Dedifferentiated amniotic fluid mesenchymal stem cell (primary cell): ENCODE data around the gene PCED1A.

Experiments used
- DNase-seq: peaks from one replicate; pipeline ENCODE4 v3.0.0-alpha.2; 2016; ENCODE audit errors: extremely low spot score

The PCED1A gene

GRCh38 chr20:2804041-2804828, 36.2 kb downstream of the PCED1A start:
- DNase-seq = no peak

GRCh38 chr20:2801286-2801728, 39.1 kb downstream of the PCED1A start:
- DNase-seq = no peak

GRCh38 chr20:2800521-2801285, 39.8 kb downstream of the PCED1A start, which contains the start of gene CPXM1:
Gene CPXM1 (minus strand): TSS chr20:2800627. CDS start chr20:2800572, 55 bp downstream.
- no peak for DNase-seq

GRCh38 chr20:2799688-2800520, 40.6 kb downstream of the PCED1A start:
- DNase-seq = no peak

- no peak for DNase-seq
These were observed 41.2 kb downstream of the PCED1A start for GRCh38 chr20:2799271-2799670.

GRCh38 chr20:2798814-2799213, 41.6 kb downstream of the PCED1A start:
- no peak for DNase-seq

- no peak for DNase-seq
These were observed 42.2 kb downstream of the PCED1A start for GRCh38 chr20:2798095-2798805.

- no peak for DNase-seq
These were observed 43.1 kb downstream of the PCED1A start for GRCh38 chr20:2797136-2797983.

- no peak for DNase-seq
These were observed 44.3 kb downstream of the PCED1A start for GRCh38 chr20:2796011-2796660.

GRCh38 chr20:2795451-2795850, 45.0 kb downstream of the PCED1A start:
- DNase-seq = no peak

- DNase-seq = no peak
These were observed 45.5 kb downstream of the PCED1A start for GRCh38 chr20:2794866-2795447.

GRCh38 chr20:2794202-2794748, 46.2 kb downstream of the PCED1A start:
- DNase-seq = no peak

- no peak for DNase-seq
These were observed 47.0 kb downstream of the PCED1A start for GRCh38 chr20:2793471-2793870.
